H9 (cell line): ENCODE results near the gene SCD. TPM values are rescaled to one million over a fixed set of nuclear protein-coding genes. Genes with fewer than 3 reads are reported as not detected.

Experiments
- DNase-seq: peaks from one replicate; pipeline ENCODE4 v3.0.0-alpha.2; 2017
- H2AFZ ChIP-seq: one replicate; pipeline ENCODE4 v1.6.1; 2013; ENCODE audit warnings: mild to moderate bottlenecking, low read length, control low read depth, moderate library complexity
- H2AK5ac ChIP-seq: 2 replicates; pipeline ENCODE4 v1.6.1; 2013; ENCODE audit warnings: low read length, control low read depth, mixed read lengths; ENCODE audit not compliant: insufficient read length
- H2BK120ac ChIP-seq: one replicate; pipeline ENCODE4 v1.6.1; 2013; ENCODE audit warnings: low read depth, mild to moderate bottlenecking, low read length, control low read depth, inconsistent platforms; ENCODE audit not compliant: poor library complexity, severe bottlenecking
- H2BK12ac ChIP-seq: 2 replicates; pipeline ENCODE4 v1.6.1; 2013; ENCODE audit warnings: low read length, control low read depth, mixed read lengths, low read depth; ENCODE audit not compliant: insufficient read length
- H2BK15ac ChIP-seq: 2 replicates; pipeline ENCODE4 v1.6.1; 2013; ENCODE audit warnings: low read depth, low read length, control low read depth
- H2BK20ac ChIP-seq: one replicate; pipeline ENCODE4 v1.6.1; 2013; ENCODE audit warnings: low read depth, mild to moderate bottlenecking, low read length, control low read depth, inconsistent platforms; ENCODE audit not compliant: poor library complexity, severe bottlenecking
- H2BK5ac ChIP-seq: 2 replicates; pipeline ENCODE4 v1.6.1; 2013; ENCODE audit warnings: low read length, control low read depth, mixed read lengths; ENCODE audit not compliant: insufficient read length
- H3K14ac ChIP-seq: 2 replicates; pipeline ENCODE4 v1.6.1; 2013; ENCODE audit warnings: low read length, control low read depth; ENCODE audit not compliant: insufficient read depth
- H3K18ac ChIP-seq: 2 replicates; pipeline ENCODE4 v1.6.1; 2013; ENCODE audit warnings: low read depth, mild to moderate bottlenecking, mixed read lengths, low read length, control low read depth; ENCODE audit not compliant: insufficient read length
- H3K23ac ChIP-seq: 2 replicates; pipeline ENCODE4 v1.6.1; 2013; ENCODE audit warnings: low read length, control low read depth, mixed read lengths, low read depth; ENCODE audit not compliant: insufficient read length
- H3K23me2 ChIP-seq: 2 replicates; pipeline ENCODE4 v1.6.1; 2013; ENCODE audit warnings: low read depth, mild to moderate bottlenecking, mixed read lengths, low read length, control low read depth; ENCODE audit not compliant: insufficient read length, poor library complexity, severe bottlenecking
- H3K27ac ChIP-seq: 2 replicates; pipeline ENCODE4 v1.5.1; 2013; ENCODE audit warnings: low read length, control low read depth, mixed read lengths, low read depth; ENCODE audit not compliant: insufficient read length
- H3K27me3 ChIP-seq: 2 replicates; pipeline ENCODE4 v1.6.1; 2013; ENCODE audit warnings: low read length, control low read depth, inconsistent platforms; ENCODE audit not compliant: insufficient read depth
- H3K4ac ChIP-seq: 2 replicates; pipeline ENCODE4 v1.6.1; 2013; ENCODE audit warnings: low read depth, mild to moderate bottlenecking, control low read depth, inconsistent platforms, low read length, moderate library complexity
- H3K4me1 ChIP-seq: 2 replicates; pipeline ENCODE4 v1.6.1; 2013; ENCODE audit warnings: low read length, control low read depth, inconsistent platforms; ENCODE audit not compliant: insufficient read depth
- H3K4me2 ChIP-seq: 2 replicates; pipeline ENCODE4 v1.6.1; 2013; ENCODE audit warnings: low read length, control low read depth, mixed read lengths; ENCODE audit not compliant: insufficient read length, insufficient read depth
- H3K56ac ChIP-seq: 2 replicates; pipeline ENCODE4 v1.6.1; 2013; ENCODE audit warnings: low read depth, mild to moderate bottlenecking, mixed read lengths, low read length, control low read depth; ENCODE audit not compliant: insufficient read length
- H3K79me1 ChIP-seq: 2 replicates; pipeline ENCODE4 v1.6.1; 2013; ENCODE audit warnings: low read depth, mild to moderate bottlenecking, moderate library complexity, low read length, control low read depth, inconsistent platforms; ENCODE audit not compliant: insufficient read depth, poor library complexity, severe bottlenecking
- H3K79me2 ChIP-seq: 2 replicates; pipeline ENCODE4 v1.6.1; 2013; ENCODE audit warnings: low read length, control low read depth, inconsistent platforms; ENCODE audit not compliant: insufficient read depth
- H3K9ac ChIP-seq: 2 replicates; pipeline ENCODE4 v1.6.1; 2013; ENCODE audit warnings: low read length, control low read depth, mixed read lengths; ENCODE audit not compliant: insufficient read length; ENCODE audit errors: extremely low read depth
- H3K9me3 ChIP-seq: one replicate; pipeline ENCODE4 v1.6.1; 2013; ENCODE audit warnings: low read depth, low read length, inconsistent platforms; ENCODE audit not compliant: control insufficient read depth
- H3T11ph ChIP-seq: one replicate; pipeline ENCODE4 v1.6.1; 2013; ENCODE audit warnings: mild to moderate bottlenecking, low read length, control low read depth, inconsistent platforms
- H4K20me1 ChIP-seq: one replicate; pipeline ENCODE4 v1.6.1; 2013; ENCODE audit not compliant: control insufficient read depth, insufficient read length, insufficient read depth
- H4K5ac ChIP-seq: 2 replicates; pipeline ENCODE4 v1.6.1; 2013; ENCODE audit warnings: low read depth, mild to moderate bottlenecking, mixed read lengths, low read length, control low read depth; ENCODE audit not compliant: insufficient read length
- H4K8ac ChIP-seq: replicated peaks from 2 replicates; pipeline ENCODE4 v1.6.1; 2013; ENCODE audit warnings: low read length, control low read depth, mixed read lengths, low read depth; ENCODE audit not compliant: insufficient read length
- H4K91ac ChIP-seq: 2 replicates; pipeline ENCODE4 v1.6.1; 2013; ENCODE audit warnings: low read depth, mild to moderate bottlenecking, moderate library complexity, mixed read lengths, low read length, control low read depth; ENCODE audit not compliant: insufficient read length
- H3K27ac Mint-ChIP-seq, 3 experiments: 2 replicates in 2 of 3; 3 replicates in 1 of 3; pipeline ENCODE4 v1.8.0; 2020 to 2021; ENCODE audit warnings: mixed read lengths in 3 of 3, mild to moderate bottlenecking in 1 of 3, moderate library complexity in 1 of 3
- H3K27me3 Mint-ChIP-seq: 2 replicates; pipeline ENCODE4 v1.8.0; 2021; ENCODE audit warnings: low read depth, mild to moderate bottlenecking, moderate library complexity, mixed read lengths
- H3K36me3 Mint-ChIP-seq, 3 experiments: 2 replicates in 2 of 3; 3 replicates in 1 of 3; pipeline ENCODE4 v1.8.0; 2020 to 2021; ENCODE audit warnings: low read depth in 3 of 3, mixed read lengths in 3 of 3; ENCODE audit not compliant: insufficient read depth in 1 of 3
- H3K4me1 Mint-ChIP-seq, 2 experiments: 2 replicates each; pipeline ENCODE4 v1.8.0; 2020; ENCODE audit warnings: mixed read lengths in 2 of 2
- H3K4me3 Mint-ChIP-seq, 2 experiments: 2 replicates in 1 of 2; 3 replicates in 1 of 2; pipeline ENCODE4 v1.8.0; 2020 to 2021; ENCODE audit warnings: mild to moderate bottlenecking in 2 of 2, mixed read lengths in 2 of 2, moderate library complexity in 1 of 2
- H3K9me3 Mint-ChIP-seq, 2 experiments: 2 replicates in 1 of 2; 3 replicates in 1 of 2; pipeline ENCODE4 v1.8.0; 2020; ENCODE audit warnings: mild to moderate bottlenecking in 2 of 2, mixed read lengths in 2 of 2, moderate library complexity in 1 of 2
- CTCF ChIP-seq: fragments of 200-600 bp; sonication (generic); conservative IDR thresholded peaks from 3 replicates; pipeline ENCODE4 v1.8.0; 2021; ENCODE audit warnings: antibody characterized with exemption, mild to moderate bottlenecking
- WGBS: extraction: QIAGEN DNeasy Blood & Tissue Kit; methylation state at CpG from one replicate; pipeline ENCODE4 v1.1.7; 2013; ENCODE audit warnings: missing lambda C conversion rate, low lambda C conversion rate, mixed read lengths; ENCODE audit not compliant: insufficient read length; ENCODE audit errors: extremely low coverage; 5-methylcytosine and 5-hydroxymethylcytosine counted together
- total RNA-seq: library from RNA; stranded (reverse); gene quantifications from 2 replicates; pipeline ENCODE4 v1.2.1, GENCODE V29; 2021

The SCD gene
- total RNA-seq, 1 experiment from 2014 or later = 354 TPM

DNA sequence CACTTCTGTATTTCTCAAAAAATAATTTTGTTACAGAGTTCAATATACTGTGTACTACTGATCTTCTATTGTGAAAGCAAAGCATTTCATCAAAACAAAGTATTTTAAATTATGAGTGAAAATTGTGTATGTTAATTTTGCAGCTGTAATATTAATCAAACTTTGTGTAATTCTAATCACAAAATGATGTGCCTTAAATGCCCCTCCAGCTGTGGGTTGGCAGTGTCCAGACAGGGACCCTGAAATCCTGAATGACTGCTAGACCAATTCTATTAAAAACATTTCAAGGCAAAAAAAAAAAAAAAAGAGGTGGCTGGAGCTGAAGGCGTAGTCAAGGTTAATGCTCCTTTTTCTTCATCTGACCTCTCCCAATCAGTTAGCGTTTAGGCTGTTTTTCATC is 36.2 kb downstream of the SCD start:
- Histone ChIP-seq H2BK12ac (no peak overlapping the region), H3K79me2 (peaks cover 2% of the 10 kb centered on the region; the same call in 1 of the 2 replicates), H4K20me1 (no peaks in the 10 kb centered on the region), H4K8ac (no peak overlapping the region), H2AFZ (no peak overlapping the region), H3T11ph (no peak overlapping the region), H3K4ac (no peak overlapping the region), H3K4me2 (no peak overlapping the region), H2BK20ac (no peak overlapping the region), H3K23me2 (no peaks in the 10 kb centered on the region), H3K14ac (no peak overlapping the region), H2BK120ac (no peak overlapping the region), H3K56ac (no peak overlapping the region), H2BK15ac (no peak overlapping the region), H3K9me3 (no peaks in the 10 kb centered on the region), H3K27me3 (no peaks in the 10 kb centered on the region), H2AK5ac (no peak overlapping the region), H4K91ac (no peak overlapping the region), H3K23ac (no peak overlapping the region), H4K5ac (no peak overlapping the region), H2BK5ac (no peak overlapping the region), H3K4me1 (no peaks in the 10 kb centered on the region; the same call in 1 of the 2 replicates), H3K27ac (no peak overlapping the region), H3K79me1 (no peaks in the 10 kb centered on the region), H3K18ac (no peak overlapping the region), H3K9ac (no peak overlapping the region)
- no peaks in the 10 kb centered on the region for H3K27me3 Mint-ChIP-seq
- no peaks in the 10 kb centered on the region for H3K4me1 Mint-ChIP-seq
- DNase-seq = no peak
- H3K9me3 Mint-ChIP-seq = peaks cover 0 to 7% of the 10 kb centered on the region in 2 experiments; a peak in 1 of 5 replicates
- H3K4me3 Mint-ChIP-seq = no peak overlapping the region
- H3K36me3 Mint-ChIP-seq = peaks cover 56 to 78% (median 71%) of the 10 kb centered on the region in 3 experiments
- H3K27ac Mint-ChIP-seq = no peak overlapping the region
- TF ChIP-seq CTCF = no peak
- no CpG with 5 or more reads among the region's 2 CpGs for WGBS
